GM21447 (cell line): ENCODE results near the gene QPCTL.

Experiments used
- ATAC-seq: cut with Tn5 transposase; IDR thresholded peaks from one replicate; pipeline ENCODE4 v1.9.1; 2021; ENCODE audit not compliant: unreplicated experiment

The QPCTL gene

GRCh38 chr19:45692187-45693105 is at the start of gene QPCTL:
QPCTL (plus strand) TSS chr19:45692666; CDS start chr19:45692704, 38 bp downstream.
- ATAC-seq: peak; percentile 84

GRCh38 chr19:45643024-45643926 is 49.2 kb upstream of the QPCTL start:
- peak; percentile 21 for ATAC-seq

GRCh38 chr19:45643927-45644771 is 48.3 kb upstream of the QPCTL start:
- no peak for ATAC-seq

GRCh38 chr19:45645068-45645630 is 47.3 kb upstream of the QPCTL start:
- no peak for ATAC-seq

DNA sequence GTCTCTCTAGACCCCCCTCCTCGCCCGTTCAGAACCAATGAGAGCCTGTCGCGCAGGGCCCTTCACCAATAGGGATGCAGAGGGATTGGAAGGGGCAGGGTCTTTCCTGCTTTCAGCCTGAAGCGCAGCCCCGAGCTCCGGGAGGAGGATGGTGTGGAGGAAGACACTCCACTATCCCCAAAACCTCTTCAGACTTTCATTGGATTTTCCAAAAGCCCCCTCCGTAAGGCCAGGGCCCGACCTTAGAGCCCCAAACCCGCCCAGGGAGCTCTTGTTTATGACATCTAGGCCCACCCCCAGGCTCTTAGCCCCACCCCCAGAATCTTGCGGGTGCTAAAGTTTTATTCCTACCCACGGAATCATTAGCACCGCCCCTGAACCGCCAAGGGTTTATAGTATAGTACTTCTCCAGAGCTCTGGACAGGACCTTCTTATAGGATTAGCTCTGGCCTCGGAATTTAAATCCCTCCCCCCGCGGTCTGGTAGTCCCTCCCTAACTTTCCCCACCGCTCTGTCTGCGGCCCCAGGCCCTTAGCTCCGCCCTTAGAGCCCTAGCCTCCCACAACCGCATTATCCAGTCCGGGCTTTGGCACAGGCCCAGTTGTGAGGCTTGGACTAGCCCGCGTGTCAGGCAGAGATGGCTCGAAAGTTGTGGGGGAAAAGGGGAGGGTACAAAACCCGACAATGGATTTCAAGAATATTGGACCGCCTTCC is 46.7 kb upstream of the QPCTL start:
- ATAC-seq: peak; percentile 31

DNA sequence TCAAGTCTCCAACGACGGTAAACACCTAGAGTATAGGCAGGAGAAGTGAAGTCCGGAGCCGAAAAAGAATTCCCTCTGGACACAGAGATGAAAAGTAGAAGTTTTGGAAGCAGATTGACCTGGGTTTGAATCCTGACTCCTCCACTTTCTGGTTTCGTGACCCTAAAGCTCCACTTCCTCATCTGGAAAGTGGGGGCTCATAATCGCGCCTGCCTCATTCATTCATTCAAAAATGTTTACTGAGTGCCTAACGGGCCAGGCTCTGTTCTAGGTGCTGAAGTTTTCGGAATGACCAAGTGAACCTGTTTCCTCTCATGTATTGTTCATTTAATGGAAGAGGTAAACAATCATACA is 46.1 kb upstream of the QPCTL start:
- ATAC-seq: no peak

DNA sequence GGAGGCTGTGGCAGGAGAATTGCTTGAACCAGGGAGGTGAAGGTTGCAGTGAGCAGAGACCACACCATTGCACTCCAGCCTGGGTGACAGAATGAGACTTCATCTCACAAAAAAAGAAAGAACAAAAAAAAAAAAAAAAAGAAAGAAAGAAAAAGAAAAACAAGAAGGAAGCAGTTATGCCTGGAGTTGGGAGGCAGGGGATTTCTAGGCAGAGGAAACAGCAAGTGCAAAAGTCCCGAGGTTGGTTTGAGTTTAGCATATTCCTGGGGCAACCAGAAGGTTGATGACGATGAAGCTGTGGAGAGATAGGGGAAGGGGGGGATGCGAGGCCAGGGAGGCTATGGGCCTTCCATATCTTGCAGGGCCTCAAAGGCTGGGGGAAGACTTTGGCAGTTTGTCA is 41.7 kb upstream of the QPCTL start:
- ATAC-seq: no peak

- ATAC-seq: no peak
Measured at GRCh38 chr19:45653634-45654033, 38.8 kb upstream of the QPCTL start.

GRCh38 chr19:45655073-45655472 is 37.4 kb upstream of the QPCTL start:
- no peak for ATAC-seq

GRCh38 chr19:45657520-45658167 is 34.8 kb upstream of the QPCTL start:
- ATAC-seq: no peak

GRCh38 chr19:45659096-45659729 is 33.3 kb upstream of the QPCTL start:
- ATAC-seq: no peak

DNA sequence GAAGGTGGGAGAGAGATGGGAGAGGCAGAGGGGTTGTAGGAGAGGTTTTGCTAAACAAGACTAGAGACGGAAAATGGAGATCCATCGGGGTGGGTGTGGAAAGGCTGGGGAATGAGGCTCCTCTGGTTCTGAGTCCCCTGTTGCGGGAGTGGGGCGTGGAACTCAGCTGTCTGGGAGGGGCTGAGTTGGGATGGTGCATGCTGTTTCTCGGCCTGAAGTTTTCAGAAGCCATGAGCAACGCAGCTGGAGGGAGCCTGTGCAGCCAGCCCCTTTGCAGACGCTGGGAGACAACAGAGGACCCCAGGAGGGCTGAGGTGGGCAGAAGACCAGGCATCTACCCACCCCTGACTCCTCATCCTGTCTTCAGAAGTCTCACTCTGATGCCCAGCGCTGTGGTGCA is 31.8 kb upstream of the QPCTL start:
- no peak for ATAC-seq

DNA sequence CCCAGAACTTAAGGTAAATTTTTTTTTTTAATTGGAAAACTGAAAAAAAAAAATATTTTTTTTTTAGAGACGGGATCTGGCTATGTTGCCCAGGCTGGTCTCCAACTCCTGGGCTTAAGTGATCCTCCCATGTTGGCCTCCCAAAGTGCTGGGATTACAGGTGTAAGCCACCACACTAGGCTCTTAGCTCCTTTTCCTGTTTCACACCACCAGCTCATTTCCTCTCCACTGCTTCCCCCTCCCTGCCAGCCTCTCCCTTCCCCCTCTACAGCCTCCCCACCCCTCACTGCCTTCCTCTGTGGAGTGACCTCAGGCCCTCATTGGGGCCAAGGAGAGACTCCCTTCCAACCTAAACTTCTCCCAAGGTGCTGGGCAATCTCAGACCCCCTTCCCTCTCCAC is 28.7 kb upstream of the QPCTL start:
- no peak for ATAC-seq

- no peak for ATAC-seq
Measured at GRCh38 chr19:45664575-45664974, 27.9 kb upstream of the QPCTL start.

- no peak for ATAC-seq
Measured at GRCh38 chr19:45667620-45668341, 24.7 kb upstream of the QPCTL start, which contains the start of gene GIPR. GIPR (plus strand) TSS chr19:45668221; CDS start chr19:45669521, 1,300 bp downstream.

- no peak for ATAC-seq
Measured at GRCh38 chr19:45668342-45668871, 24.1 kb upstream of the QPCTL start.

DNA sequence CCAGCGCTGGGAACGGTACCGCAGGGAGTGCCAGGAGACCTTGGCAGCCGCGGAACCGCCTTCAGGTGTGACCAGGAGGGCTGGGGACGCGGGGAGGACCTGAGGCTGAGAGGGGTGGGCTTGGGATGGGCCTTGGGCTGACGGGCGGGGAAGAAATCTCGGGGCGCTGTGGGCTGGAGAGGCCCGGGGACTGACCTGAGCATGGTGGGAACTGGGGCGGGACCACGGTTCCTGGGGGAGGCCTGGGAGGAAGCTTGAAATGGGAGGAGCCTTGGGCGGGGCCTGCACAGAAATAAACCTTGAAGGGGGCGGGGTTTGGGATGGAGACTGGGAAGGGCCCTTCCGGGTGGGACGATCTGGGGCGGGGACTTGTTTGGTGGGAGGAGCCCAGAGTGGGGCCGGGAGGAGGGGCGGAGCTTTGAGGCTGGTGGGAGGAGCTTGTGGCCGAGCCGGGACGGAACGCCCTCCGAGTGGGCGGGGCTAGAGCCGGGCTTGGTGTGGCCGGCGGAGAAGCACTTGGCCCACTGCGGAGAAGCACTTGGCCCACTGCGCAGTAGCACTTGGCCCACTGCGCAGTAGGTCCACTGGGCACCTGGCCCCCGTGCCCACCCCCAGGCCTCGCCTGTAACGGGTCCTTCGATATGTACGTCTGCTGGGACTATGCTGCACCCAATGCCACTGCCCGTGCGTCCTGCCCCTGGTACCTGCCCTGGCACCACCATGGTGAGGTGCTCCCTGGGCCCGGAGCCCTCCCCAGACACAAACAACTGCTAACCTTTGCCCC is 21.6 kb upstream of the QPCTL start:
- ATAC-seq: peak; percentile 50
